MCF 10A (cell line): ENCODE results near the gene MRPL40. TPM values are rescaled to one million over a fixed set of nuclear protein-coding genes. Genes with fewer than 3 reads are reported as not detected.

Source experiments
- BruUV-seq: library from RNA; stranded (reverse); fragments of 400-500 nt; replicated peaks from 2 replicates; lab custom pipeline; 2021; lab: Mats Ljungman, UMichigan
- CTCF ChIA-PET: fragments of 300-600 bp; sonication (Branson Sonifier 250); formaldehyde crosslinking; extraction: SDS; loops from one replicate; lab custom pipeline; 2021; ENCODE audit warnings: antibody characterized with exemption, inconsistent platforms; lab: Yijun Ruan, JAX
- POLR2A ChIA-PET: fragments of 300-600, 350-650 bp; sonication (Branson Sonifier 250); formaldehyde crosslinking; extraction: SDS; loops from one replicate; lab custom pipeline; 2020; ENCODE audit warnings: antibody characterized with exemption, inconsistent platforms; lab: Yijun Ruan, JAX
- DNase-seq: peaks from one replicate; pipeline ENCODE4 v3.0.0-alpha.2; 2018; ENCODE audit not compliant: unreplicated experiment
- H3K27ac Mint-ChIP-seq: one replicate; pipeline ENCODE4 v1.8.0; 2022; ENCODE audit warnings: mild to moderate bottlenecking, low read depth, mixed read lengths; ENCODE audit not compliant: unreplicated experiment
- H3K27me3 Mint-ChIP-seq: one replicate; pipeline ENCODE4 v1.8.0; 2022; ENCODE audit warnings: mixed read lengths; ENCODE audit not compliant: insufficient read depth, unreplicated experiment
- H3K36me3 Mint-ChIP-seq: one replicate; pipeline ENCODE4 v1.8.0; 2022; ENCODE audit warnings: mild to moderate bottlenecking, moderate library complexity, mixed read lengths; ENCODE audit not compliant: insufficient read depth, unreplicated experiment
- H3K4me1 Mint-ChIP-seq: one replicate; pipeline ENCODE4 v1.8.0; 2022; ENCODE audit warnings: mixed read lengths; ENCODE audit not compliant: insufficient read depth, unreplicated experiment
- H3K4me3 Mint-ChIP-seq: one replicate; pipeline ENCODE4 v1.8.0; 2022; ENCODE audit warnings: mild to moderate bottlenecking, moderate library complexity, mixed read lengths; ENCODE audit not compliant: unreplicated experiment
- H3K9me3 Mint-ChIP-seq: one replicate; pipeline ENCODE4 v1.8.0; 2022; ENCODE audit warnings: mixed read lengths; ENCODE audit not compliant: unreplicated experiment
- CTCF ChIP-seq: fragments of 200-600 bp; IDR thresholded peaks from one replicate; pipeline ENCODE4 v1.8.0; 2022; ENCODE audit warnings: antibody characterized with exemption, mild to moderate bottlenecking; ENCODE audit not compliant: unreplicated experiment
- intact Hi-C: fragments of 100-400 bp; cut with micrococcal nuclease; formaldehyde crosslinking; loops from 2 replicates; pipeline ENCODE4 v1.14.1; 2022
- total RNA-seq: library from RNA; stranded (reverse); gene quantifications from 2 replicates; pipeline ENCODE4 v1.2.3, GENCODE V29; 2022

The MRPL40 gene
- total RNA-seq, 1 experiment from 2014 or later = 51.9 TPM

- POLR2A ChIA-PET = interaction anchor here (0.7 to 1.8 kb wide), 5 partner anchors 10 to 29 kb away, joined by 3 to 10 read pairs (median 4); partner anchors contain the start of genes CDC45, HIRA and UFD1
- Mint-ChIP-seq H3K9me3 (no peaks in the 10 kb centered on the region), H3K4me3 (no peak overlapping the region), H3K4me1 (peaks cover 16% of the 10 kb centered on the region), H3K36me3 (peaks cover 46% of the 10 kb centered on the region), H3K27me3 (no peaks in the 10 kb centered on the region), H3K27ac (no peak overlapping the region)
- TF ChIP-seq CTCF = no peak
- BruUV-seq = no TSS peak
- no peak for DNase-seq
- CTCF ChIA-PET = interaction anchor here (0.6 kb wide), 1 partner anchor 197 kb away, joined by 3 read pairs; no protein-coding TSS in a partner anchor
- intact Hi-C loops = no loop called here
Measured at GRCh38 chr22:19450363-19451175, 18.2 kb downstream of the MRPL40 start.

- intact Hi-C loops = no loop called here
- CTCF ChIA-PET = interaction anchor here (0.6 to 0.7 kb wide), 2 partner anchors 17 to 37 kb away, joined by 3 to 4 read pairs; no protein-coding TSS in a partner anchor
- H3K27me3 Mint-ChIP-seq = no peaks in the 10 kb centered on the region
- H3K4me1 Mint-ChIP-seq = peaks cover 18% of the 10 kb centered on the region
- no TSS peak for BruUV-seq
- H3K4me3 Mint-ChIP-seq = no peak overlapping the region
- no peak for DNase-seq
- no peaks in the 10 kb centered on the region for H3K9me3 Mint-ChIP-seq
- no peak for TF ChIP-seq CTCF
- peaks cover 53% of the 10 kb centered on the region for H3K36me3 Mint-ChIP-seq
- H3K27ac Mint-ChIP-seq = no peak overlapping the region
- POLR2A ChIA-PET = interaction anchor here (0.9 to 1.1 kb wide), 2 partner anchors 20 to 27 kb away, joined by 4 to 5 read pairs; partner anchors contain the start of genes CDC45, HIRA and UFD1
Measured at GRCh38 chr22:19451570-19451969, 19.2 kb downstream of the MRPL40 start.

- no peak for DNase-seq
- intact Hi-C loops = no loop called here
Measured at GRCh38 chr22:19453718-19454117, 21.4 kb downstream of the MRPL40 start.

More at GRCh38 chr22:19453718-19454117, 21.4 kb downstream of the MRPL40 start:
- Mint-ChIP-seq H3K27ac (no peak overlapping the region), H3K36me3 (peaks cover 67% of the 10 kb centered on the region), H3K9me3 (no peaks in the 10 kb centered on the region), H3K27me3 (no peaks in the 10 kb centered on the region), H3K4me3 (no peak overlapping the region), H3K4me1 (peaks cover 9% of the 10 kb centered on the region)
- no TSS peak for BruUV-seq
- no peak for TF ChIP-seq CTCF
- POLR2A ChIA-PET = interaction anchor here (1.6 kb wide), 1 partner anchor 11 kb away, joined by 4 read pairs; no protein-coding TSS in a partner anchor
- CTCF ChIA-PET = interaction anchor here (0.6 kb wide), 1 partner anchor 295 kb away, joined by 3 read pairs; no protein-coding TSS in a partner anchor
